K562 (cell line): Measurements from ENCODE around the gene HSPA1L. TPM values are rescaled to one million over a fixed set of nuclear protein-coding genes. Genes with fewer than 3 reads are reported as not detected.

Source experiments
- CREB1 ChIP-seq, 2 experiments: sonication (generic) in 1 of 2; formaldehyde crosslinking in 1 of 2; IDR thresholded peaks; 2 replicates each; pipeline versions ENCODE4 v1.6.1 to v1.8.0; 2012 to 2022; ENCODE audit warnings: inconsistent platforms in 1 of 2, mild to moderate bottlenecking in 1 of 2, missing genetic modification reagents in 1 of 2, moderate library complexity in 1 of 2
- FOXK1 ChIP-seq: sonication (generic); formaldehyde crosslinking; IDR thresholded peaks from 2 replicates; pipeline ENCODE4 v1.8.0; 2022; ENCODE audit warnings: missing genetic modification reagents, mild to moderate bottlenecking, borderline replicate concordance
- JUND ChIP-seq, 2 experiments: IDR thresholded peaks; 2 replicates in 1 of 2; 3 replicates in 1 of 2; pipeline ENCODE4 v1.6.1; 2011; ENCODE audit warnings: borderline replicate concordance in 2 of 2, low read depth in 2 of 2, low read length in 2 of 2, improper control_type of control experiment in 1 of 2, missing biosample characterization in 1 of 2, missing genetic modification characterization in 1 of 2, missing genetic modification reagents in 1 of 2
- YBX1 ChIP-seq: fragments of 450-650 bp; IDR thresholded peaks from 2 replicates; pipeline ENCODE4 v1.7.1; 2016; ENCODE audit warnings: mild to moderate bottlenecking
- polyA plus RNA-seq, 8 experiments: library from polyadenylated mRNA; depleted of rRNA in 4 of 8; stranded (reverse) in 5 of 8; unstranded in 3 of 8; fragments of >200 nt; fragmentation: Nextera tagmentation in 2 of 8; fragmentation: Illumina TruSeq in 1 of 8; extraction: Ambion mirVana in 2 of 8; extraction: Trizol in 1 of 8; gene quantifications; 2 replicates each; pipeline versions ENCODE4 v1.2.1 to v1.2.3, GENCODE V29; 2011 to 2014; ENCODE audit warnings: inconsistent platforms in 1 of 8, missing spikeins in 1 of 8
- total RNA-seq, 7 experiments: library from RNA; depleted of rRNA in 6 of 7; stranded (reverse); fragments of >200 nt in 6 of 7; fragmentation: Illumina TruSeq in 2 of 7; extraction: Trizol in 2 of 7; gene quantifications; 2 replicates each; pipeline versions ENCODE4 v1.2.1 to v1.2.3, GENCODE V29; 2011 to 2021; ENCODE audit warnings: low replicate concordance in 1 of 7
- TF ChIP-seq, protein P1 (sequence below): fragments of 450-650 bp; IDR thresholded peaks from 2 replicates; pipeline ENCODE4 v1.6.1; 2018; ENCODE audit not compliant: partially characterized antibody
- TF ChIP-seq, protein P2 (sequence below): fragments of 250-450 bp; sonication (Bioruptor Pico); IDR thresholded peaks from 2 replicates; pipeline ENCODE4 v1.4.0; 2020
- TF ChIP-seq, protein P3 (sequence below): IDR thresholded peaks from 2 replicates; pipeline ENCODE4 v1.6.1; 2014; ENCODE audit warnings: antibody characterized with exemption

The HSPA1L gene
- total and polyA plus RNA-seq, 9 of the 15 experiments (the other 6 are each of a cell fraction or from before 2014, with no cell fraction given): 0.14 to 2.1 (median 1.3) TPM

DNA sequence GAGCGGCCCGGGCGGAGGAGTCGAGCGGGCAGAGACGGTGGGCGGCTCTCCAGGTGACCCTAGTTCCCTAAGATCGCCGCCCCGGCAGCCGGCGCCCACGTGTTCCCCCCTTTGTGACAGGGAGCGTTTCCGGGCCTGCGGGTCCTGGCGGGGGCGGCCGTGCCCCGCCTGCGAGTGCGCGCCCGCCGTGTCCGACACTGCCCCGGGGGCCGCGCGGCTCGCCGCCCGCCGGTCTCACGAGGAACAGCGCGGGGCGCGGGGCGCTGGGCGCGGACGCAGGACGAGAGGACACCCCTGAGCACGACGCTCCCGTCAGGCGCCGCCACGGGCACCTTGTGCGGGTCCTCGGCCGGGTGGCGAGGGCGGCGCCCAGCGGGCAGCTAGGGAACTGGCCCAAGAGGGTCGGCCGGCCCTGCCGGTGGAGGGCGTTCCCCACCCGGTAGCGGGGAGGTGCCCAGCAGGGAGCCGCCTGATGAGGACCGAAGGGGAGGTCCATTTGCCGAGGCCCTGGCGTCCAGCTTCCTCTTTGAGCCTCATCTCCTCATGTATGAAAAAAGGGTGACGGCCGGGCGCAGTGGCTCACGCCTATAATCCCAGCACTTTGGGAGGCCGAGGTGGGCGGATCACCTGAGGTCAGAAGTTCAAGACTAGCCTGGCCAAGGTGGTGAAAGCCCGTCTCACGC is 19.3 kb downstream of the HSPA1L start, which contains the start of gene VARS1 (continued):
- TF ChIP-seq, protein P1, sequence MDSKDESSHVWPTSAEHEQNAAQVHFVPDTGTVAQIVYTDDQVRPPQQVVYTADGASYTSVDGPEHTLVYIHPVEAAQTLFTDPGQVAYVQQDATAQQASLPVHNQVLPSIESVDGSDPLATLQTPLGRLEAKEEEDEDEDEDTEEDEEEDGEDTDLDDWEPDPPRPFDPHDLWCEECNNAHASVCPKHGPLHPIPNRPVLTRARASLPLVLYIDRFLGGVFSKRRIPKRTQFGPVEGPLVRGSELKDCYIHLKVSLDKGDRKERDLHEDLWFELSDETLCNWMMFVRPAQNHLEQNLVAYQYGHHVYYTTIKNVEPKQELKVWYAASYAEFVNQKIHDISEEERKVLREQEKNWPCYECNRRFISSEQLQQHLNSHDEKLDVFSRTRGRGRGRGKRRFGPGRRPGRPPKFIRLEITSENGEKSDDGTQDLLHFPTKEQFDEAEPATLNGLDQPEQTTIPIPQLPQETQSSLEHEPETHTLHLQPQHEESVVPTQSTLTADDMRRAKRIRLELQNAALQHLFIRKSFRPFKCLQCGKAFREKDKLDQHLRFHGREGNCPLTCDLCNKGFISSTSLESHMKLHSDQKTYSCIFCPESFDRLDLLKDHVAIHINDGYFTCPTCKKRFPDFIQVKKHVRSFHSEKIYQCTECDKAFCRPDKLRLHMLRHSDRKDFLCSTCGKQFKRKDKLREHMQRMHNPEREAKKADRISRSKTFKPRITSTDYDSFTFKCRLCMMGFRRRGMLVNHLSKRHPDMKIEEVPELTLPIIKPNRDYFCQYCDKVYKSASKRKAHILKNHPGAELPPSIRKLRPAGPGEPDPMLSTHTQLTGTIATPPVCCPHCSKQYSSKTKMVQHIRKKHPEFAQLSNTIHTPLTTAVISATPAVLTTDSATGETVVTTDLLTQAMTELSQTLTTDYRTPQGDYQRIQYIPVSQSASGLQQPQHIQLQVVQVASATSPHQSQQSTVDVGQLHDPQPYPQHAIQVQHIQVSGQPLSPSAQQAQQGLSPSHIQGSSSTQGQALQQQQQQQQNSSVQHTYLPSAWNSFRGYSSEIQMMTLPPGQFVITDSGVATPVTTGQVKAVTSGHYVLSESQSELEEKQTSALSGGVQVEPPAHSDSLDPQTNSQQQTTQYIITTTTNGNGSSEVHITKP: peak; percentile 86
- TF ChIP-seq YBX1: no peak
- TF ChIP-seq, protein P2, sequence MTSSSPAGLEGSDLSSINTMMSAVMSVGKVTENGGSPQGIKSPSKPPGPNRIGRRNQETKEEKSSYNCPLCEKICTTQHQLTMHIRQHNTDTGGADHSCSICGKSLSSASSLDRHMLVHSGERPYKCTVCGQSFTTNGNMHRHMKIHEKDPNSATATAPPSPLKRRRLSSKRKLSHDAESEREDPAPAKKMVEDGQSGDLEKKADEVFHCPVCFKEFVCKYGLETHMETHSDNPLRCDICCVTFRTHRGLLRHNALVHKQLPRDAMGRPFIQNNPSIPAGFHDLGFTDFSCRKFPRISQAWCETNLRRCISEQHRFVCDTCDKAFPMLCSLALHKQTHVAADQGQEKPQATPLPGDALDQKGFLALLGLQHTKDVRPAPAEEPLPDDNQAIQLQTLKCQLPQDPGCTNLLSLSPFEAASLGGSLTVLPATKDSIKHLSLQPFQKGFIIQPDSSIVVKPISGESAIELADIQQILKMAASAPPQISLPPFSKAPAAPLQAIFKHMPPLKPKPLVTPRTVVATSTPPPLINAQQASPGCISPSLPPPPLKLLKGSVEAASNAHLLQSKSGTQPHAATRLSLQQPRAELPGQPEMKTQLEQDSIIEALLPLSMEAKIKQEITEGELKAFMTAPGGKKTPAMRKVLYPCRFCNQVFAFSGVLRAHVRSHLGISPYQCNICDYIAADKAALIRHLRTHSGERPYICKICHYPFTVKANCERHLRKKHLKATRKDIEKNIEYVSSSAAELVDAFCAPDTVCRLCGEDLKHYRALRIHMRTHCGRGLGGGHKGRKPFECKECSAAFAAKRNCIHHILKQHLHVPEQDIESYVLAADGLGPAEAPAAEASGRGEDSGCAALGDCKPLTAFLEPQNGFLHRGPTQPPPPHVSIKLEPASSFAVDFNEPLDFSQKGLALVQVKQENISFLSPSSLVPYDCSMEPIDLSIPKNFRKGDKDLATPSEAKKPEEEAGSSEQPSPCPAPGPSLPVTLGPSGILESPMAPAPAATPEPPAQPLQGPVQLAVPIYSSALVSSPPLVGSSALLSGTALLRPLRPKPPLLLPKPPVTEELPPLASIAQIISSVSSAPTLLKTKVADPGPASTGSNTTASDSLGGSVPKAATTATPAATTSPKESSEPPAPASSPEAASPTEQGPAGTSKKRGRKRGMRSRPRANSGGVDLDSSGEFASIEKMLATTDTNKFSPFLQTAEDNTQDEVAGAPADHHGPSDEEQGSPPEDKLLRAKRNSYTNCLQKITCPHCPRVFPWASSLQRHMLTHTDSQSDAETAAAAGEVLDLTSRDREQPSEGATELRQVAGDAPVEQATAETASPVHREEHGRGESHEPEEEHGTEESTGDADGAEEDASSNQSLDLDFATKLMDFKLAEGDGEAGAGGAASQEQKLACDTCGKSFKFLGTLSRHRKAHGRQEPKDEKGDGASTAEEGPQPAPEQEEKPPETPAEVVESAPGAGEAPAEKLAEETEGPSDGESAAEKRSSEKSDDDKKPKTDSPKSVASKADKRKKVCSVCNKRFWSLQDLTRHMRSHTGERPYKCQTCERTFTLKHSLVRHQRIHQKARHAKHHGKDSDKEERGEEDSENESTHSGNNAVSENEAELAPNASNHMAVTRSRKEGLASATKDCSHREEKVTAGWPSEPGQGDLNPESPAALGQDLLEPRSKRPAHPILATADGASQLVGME (CRISPR knock-in tag): peak; percentile 94
- TF ChIP-seq CREB1 (IDR thresholded peaks at IDR 0.05): peak; percentile 56; the same call in 1 of the 2 replicates
- peak; percentile 9; the same call in 1 of the 2 replicates for TF ChIP-seq CREB1 (CRISPR knock-in tag; IDR thresholded peaks at IDR 0.05)
- TF ChIP-seq, protein P3, sequence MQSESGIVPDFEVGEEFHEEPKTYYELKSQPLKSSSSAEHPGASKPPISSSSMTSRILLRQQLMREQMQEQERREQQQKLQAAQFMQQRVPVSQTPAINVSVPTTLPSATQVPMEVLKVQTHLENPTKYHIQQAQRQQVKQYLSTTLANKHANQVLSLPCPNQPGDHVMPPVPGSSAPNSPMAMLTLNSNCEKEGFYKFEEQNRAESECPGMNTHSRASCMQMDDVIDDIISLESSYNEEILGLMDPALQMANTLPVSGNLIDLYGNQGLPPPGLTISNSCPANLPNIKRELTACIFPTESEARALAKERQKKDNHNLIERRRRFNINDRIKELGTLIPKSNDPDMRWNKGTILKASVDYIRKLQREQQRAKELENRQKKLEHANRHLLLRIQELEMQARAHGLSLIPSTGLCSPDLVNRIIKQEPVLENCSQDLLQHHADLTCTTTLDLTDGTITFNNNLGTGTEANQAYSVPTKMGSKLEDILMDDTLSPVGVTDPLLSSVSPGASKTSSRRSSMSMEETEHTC: peak; percentile 41; the same call in 1 of the 2 replicates
- no peak for TF ChIP-seq FOXK1 (CRISPR knock-in tag)
- peak; percentile 84 for TF ChIP-seq JUND (IDR thresholded peaks at IDR 0.05; ENCODE audit: borderline replicate concordance, low read depth, low read length)
- TF ChIP-seq JUND (tag; IDR thresholded peaks at IDR 0.05; ENCODE audit: borderline replicate concordance, low read depth, low read length): peak; percentile 61; the same call in 1 of the 3 replicates
